OCI-LY7 (cell line): Measurements from ENCODE around the gene DENND4A.
A peak's percentile ranks its signal among the peaks of the same experiment; 100 is the strongest.

ENCODE experiments used
- EZH2phosphoT487 ChIP-seq: fragments of 200-600 bp; sonication (generic); IDR thresholded peaks from 2 replicates; pipeline ENCODE4 v1.6.1; 2018; ENCODE audit warnings: low read depth, borderline replicate concordance, mild to moderate bottlenecking, mixed run types, antibody characterized with exemption, low read length, moderate library complexity, mixed read lengths
- TF ChIP-seq, protein P1 (sequence below): fragments of 200-600 bp; sonication (generic); conservative IDR thresholded peaks from 2 replicates; pipeline ENCODE4 v1.5.1; 2014; ENCODE audit warnings: mild to moderate bottlenecking, antibody characterized with exemption, low read length, moderate library complexity, mixed read lengths

DNA sequence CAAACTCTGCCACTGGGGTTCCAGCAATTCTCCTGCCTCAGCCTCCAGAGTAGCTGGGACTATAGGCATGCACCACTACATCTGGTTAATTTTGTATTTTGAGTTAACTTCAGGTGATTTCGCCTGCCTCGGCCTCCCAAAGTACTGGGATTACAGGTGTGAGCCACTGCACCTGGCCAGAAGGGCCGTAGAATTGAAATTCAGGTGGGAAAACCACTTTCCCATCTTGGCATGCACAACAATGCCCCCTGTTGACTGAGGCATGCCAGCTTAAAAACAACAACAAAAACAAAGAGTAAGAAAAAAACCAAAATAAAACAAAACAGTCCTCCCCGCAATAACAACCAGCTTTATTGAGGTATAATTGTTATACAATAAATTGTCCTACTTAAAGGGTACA is 44.6 kb upstream of the DENND4A start:
- TF ChIP-seq, protein P1, sequence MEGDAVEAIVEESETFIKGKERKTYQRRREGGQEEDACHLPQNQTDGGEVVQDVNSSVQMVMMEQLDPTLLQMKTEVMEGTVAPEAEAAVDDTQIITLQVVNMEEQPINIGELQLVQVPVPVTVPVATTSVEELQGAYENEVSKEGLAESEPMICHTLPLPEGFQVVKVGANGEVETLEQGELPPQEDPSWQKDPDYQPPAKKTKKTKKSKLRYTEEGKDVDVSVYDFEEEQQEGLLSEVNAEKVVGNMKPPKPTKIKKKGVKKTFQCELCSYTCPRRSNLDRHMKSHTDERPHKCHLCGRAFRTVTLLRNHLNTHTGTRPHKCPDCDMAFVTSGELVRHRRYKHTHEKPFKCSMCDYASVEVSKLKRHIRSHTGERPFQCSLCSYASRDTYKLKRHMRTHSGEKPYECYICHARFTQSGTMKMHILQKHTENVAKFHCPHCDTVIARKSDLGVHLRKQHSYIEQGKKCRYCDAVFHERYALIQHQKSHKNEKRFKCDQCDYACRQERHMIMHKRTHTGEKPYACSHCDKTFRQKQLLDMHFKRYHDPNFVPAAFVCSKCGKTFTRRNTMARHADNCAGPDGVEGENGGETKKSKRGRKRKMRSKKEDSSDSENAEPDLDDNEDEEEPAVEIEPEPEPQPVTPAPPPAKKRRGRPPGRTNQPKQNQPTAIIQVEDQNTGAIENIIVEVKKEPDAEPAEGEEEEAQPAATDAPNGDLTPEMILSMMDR = peak; percentile 79
- no peak for TF ChIP-seq EZH2phosphoT487
